K562 (cell line): ENCODE results near the gene OPRD1. TPM values are rescaled to one million over a fixed set of nuclear protein-coding genes. Genes with fewer than 3 reads are reported as not detected.

Experiments
- ATAC-seq: fragments of 200-7000 bp; cut with Tn5 transposase; 3 replicates; pipeline ENCODE4 v1.9.1; 2020; ENCODE audit warnings: moderate library complexity
- BruUV-seq: library from RNA; stranded (reverse); fragments of 400-500 nt; replicated peaks from 2 replicates; lab custom pipeline; 2021; lab: Mats Ljungman, UMichigan
- CTCF ChIA-PET: fragments of 300-600 bp; formaldehyde crosslinking; extraction: SDS; loops from one replicate; lab custom pipeline; 2021; ENCODE audit warnings: low intra/inter-chr PET ratio; lab: Yijun Ruan, JAX
- POLR2A ChIA-PET: fragments of 300-600, 350-650 bp; sonication (Branson Sonifier 250); formaldehyde crosslinking; extraction: SDS; loops from one replicate; lab custom pipeline; 2021; ENCODE audit warnings: antibody characterized with exemption, inconsistent platforms; lab: Yijun Ruan, JAX
- DNase-seq, 4 experiments: peaks; one replicate each; pipeline versions ENCODE4 v3.0.0 to v3.0.0-alpha.2; 2011 to 2018; ENCODE audit warnings: low spot score in 3 of 4, mixed read lengths in 3 of 4; ENCODE audit errors: extremely low read depth in 1 of 4
- FAIRE-seq: peaks from 2 replicates; lab custom pipeline; 2011; peaks lifted over from hg19 to GRCh38; lab: Jason Lieb, UNC
- H2AFZ ChIP-seq: 2 replicates; pipeline ENCODE4 v1.6.0; 2011; ENCODE audit warnings: low read depth, low read length, control low read depth, inconsistent platforms
- H3K27ac ChIP-seq: fragments of 200-600 bp; 3 replicates; pipeline ENCODE4 v1.8.0; 2011; ENCODE audit warnings: low read depth, mild to moderate bottlenecking, control low read depth, inconsistent platforms, low read length, moderate library complexity, mixed read lengths; ENCODE audit errors: extremely low read depth
- H3K27me3 ChIP-seq, 2 experiments: fragments of 300-600 bp in 1 of 2; 2 replicates in 1 of 2; 3 replicates in 1 of 2; pipeline versions ENCODE4 v1.6.0 to v1.8.0; 2011; ENCODE audit warnings: inconsistent platforms in 2 of 2, low read length in 2 of 2, mild to moderate bottlenecking in 1 of 2, mixed read lengths in 1 of 2, moderate library complexity in 1 of 2; ENCODE audit not compliant: control insufficient read depth in 2 of 2, insufficient read depth in 2 of 2
- H3K36me3 ChIP-seq: fragments of 300-600 bp; 3 replicates; pipeline ENCODE4 v1.8.0; 2011; ENCODE audit warnings: mild to moderate bottlenecking, low read length, inconsistent platforms; ENCODE audit not compliant: control insufficient read depth, insufficient read depth
- H3K4me1 ChIP-seq, 2 experiments: fragments of 200-600 bp in 1 of 2; replicated peaks in 1 of 2; 2 replicates in 1 of 2; 3 replicates in 1 of 2; pipeline versions ENCODE4 v1.5.1 to v1.8.0; 2011; ENCODE audit warnings: inconsistent platforms in 2 of 2, low read length in 2 of 2, mild to moderate bottlenecking in 1 of 2, mixed read lengths in 1 of 2, moderate library complexity in 1 of 2; ENCODE audit not compliant: control insufficient read depth in 2 of 2, insufficient read depth in 2 of 2
- H3K4me2 ChIP-seq: 2 replicates; pipeline ENCODE4 v1.6.1; 2011; ENCODE audit warnings: low read length, control low read depth, inconsistent platforms, mixed read lengths; ENCODE audit not compliant: insufficient read depth
- H3K4me3 ChIP-seq: fragments of 200-600 bp; sonication (generic), shearing (Covaris generic); 2 replicates; pipeline ENCODE4 v1.5.1; 2016; ENCODE audit warnings: control low read depth, inconsistent platforms
- H3K79me2 ChIP-seq: fragments of 200-600 bp; 3 replicates; pipeline ENCODE4 v1.8.0; 2011; ENCODE audit warnings: low read length, inconsistent platforms; ENCODE audit not compliant: control insufficient read depth, insufficient read depth
- H3K9ac ChIP-seq, 2 experiments: 2 replicates each; pipeline versions ENCODE4 v1.6.0 to v1.6.1; 2011; ENCODE audit warnings: low read depth in 2 of 2, low read length in 2 of 2, control low read depth in 1 of 2, inconsistent platforms in 1 of 2, mild to moderate bottlenecking in 1 of 2, mixed read lengths in 1 of 2; ENCODE audit not compliant: insufficient read depth in 1 of 2
- H3K9me1 ChIP-seq: one replicate; pipeline ENCODE4 v1.6.0; 2011; ENCODE audit warnings: inconsistent platforms, mild to moderate bottlenecking, low read length, moderate library complexity; ENCODE audit not compliant: control insufficient read depth, insufficient read depth
- H3K9me3 ChIP-seq: replicated peaks from 2 replicates; pipeline ENCODE4 v1.5.1; 2011; ENCODE audit warnings: low read depth, low read length, inconsistent platforms; ENCODE audit not compliant: control insufficient read depth, insufficient read depth
- H4K20me1 ChIP-seq: replicated peaks from 2 replicates; pipeline ENCODE4 v1.6.1; 2011; ENCODE audit warnings: low read length, inconsistent platforms, mixed read lengths; ENCODE audit not compliant: control insufficient read depth, insufficient read depth
- KDM1A ChIP-seq, 2 experiments: fragments of 450-650 bp; IDR thresholded peaks; 2 replicates each; pipeline ENCODE4 v1.6.1; 2016; ENCODE audit warnings: mild to moderate bottlenecking in 2 of 2
- RFX1 ChIP-seq: fragments of 450-650 bp; IDR thresholded peaks from 2 replicates; pipeline ENCODE4 v1.6.1; 2016; ENCODE audit warnings: mild to moderate bottlenecking, moderate library complexity
- ZFP91 ChIP-seq: sonication (generic); formaldehyde crosslinking; IDR thresholded peaks from 2 replicates; pipeline ENCODE4 v1.8.0; 2022; ENCODE audit warnings: mild to moderate bottlenecking, missing genetic modification reagents
- WGBS: fragments of 100-300 bp; shearing (Covaris generic); methylation state at CpG from one replicate; pipeline ENCODE4 v1.1.6; 2016; ENCODE audit warnings: low coverage, mixed read lengths; ENCODE audit not compliant: insufficient coverage; ENCODE audit errors: missing lambda C conversion rate; 5-methylcytosine and 5-hydroxymethylcytosine counted together
- in situ Hi-C: fragments of 300-500 bp; cut with MboI; formaldehyde crosslinking; loops from 4 replicates; pipeline ENCODE4 v1.15.0; 2018; ENCODE audit warnings: inconsistent platforms, mixed read lengths
- intact Hi-C: fragments of 100-400 bp; cut with micrococcal nuclease; formaldehyde crosslinking; loops from 2 replicates; pipeline ENCODE4 v1.14.2; 2022
- polyA plus RNA-seq, 8 experiments: library from polyadenylated mRNA; depleted of rRNA in 4 of 8; stranded (reverse) in 5 of 8; unstranded in 3 of 8; fragments of >200 nt; fragmentation: Nextera tagmentation in 2 of 8; fragmentation: Illumina TruSeq in 1 of 8; extraction: Ambion mirVana in 2 of 8; extraction: Trizol in 1 of 8; gene quantifications; 2 replicates each; pipeline versions ENCODE4 v1.2.1 to v1.2.3, GENCODE V29; 2011 to 2014; ENCODE audit warnings: inconsistent platforms in 1 of 8, missing spikeins in 1 of 8
- total RNA-seq, 7 experiments: library from RNA; depleted of rRNA in 6 of 7; stranded (reverse); fragments of >200 nt in 6 of 7; fragmentation: Illumina TruSeq in 2 of 7; extraction: Trizol in 2 of 7; gene quantifications; 2 replicates each; pipeline versions ENCODE4 v1.2.1 to v1.2.3, GENCODE V29; 2011 to 2021; ENCODE audit warnings: low replicate concordance in 1 of 7

Gene OPRD1
- total and polyA plus RNA-seq, 9 of the 15 experiments (the other 6 are each of a cell fraction or from before 2014, with no cell fraction given): under 0.01 to 0.03 (median under 0.01) TPM; not detected in 6

GRCh38 chr1:28800324-28800723 lies 11.6 kb upstream of the OPRD1 start:
- H3K9me1 ChIP-seq: no peaks in the 10 kb centered on the region
- no peaks in the 10 kb centered on the region for H3K36me3 ChIP-seq
- CTCF ChIA-PET: no interaction called here
- H3K4me3 ChIP-seq: no peak overlapping the region
- no TSS peak for BruUV-seq
- H3K79me2 ChIP-seq: no peaks in the 10 kb centered on the region
- peaks cover 0 to 2% of the 10 kb centered on the region in 2 experiments; a peak in 2 of 5 replicates for H3K4me1 ChIP-seq
- no peak for DNase-seq
- no peak overlapping the region for H3K27ac ChIP-seq
- POLR2A ChIA-PET: no interaction called here
- no peak for ATAC-seq
- intact Hi-C loops (no loop called here), in situ Hi-C loops (no loop called here)
- 2% methylated on average over 3 of the region's 3 CpGs for WGBS
- no peaks in the 10 kb centered on the region; the same call in 1 of the 2 replicates for H3K9me3 ChIP-seq
- FAIRE-seq: no peak
- H2AFZ ChIP-seq: no peak overlapping the region
- no peak overlapping the region for H3K4me2 ChIP-seq
- no peaks in the 10 kb centered on the region; the same call in 1 of the 2 replicates for H4K20me1 ChIP-seq
- TF ChIP-seq ZFP91 (CRISPR knock-in tag) (no peak), RFX1 (peak; percentile 27; the same call in 1 of the 2 replicates)
- H3K27me3 ChIP-seq: peaks cover 11 to 38% of the 10 kb centered on the region in 2 experiments; a peak in 4 of 5 replicates
- no peak overlapping the region for H3K9ac ChIP-seq

DNA sequence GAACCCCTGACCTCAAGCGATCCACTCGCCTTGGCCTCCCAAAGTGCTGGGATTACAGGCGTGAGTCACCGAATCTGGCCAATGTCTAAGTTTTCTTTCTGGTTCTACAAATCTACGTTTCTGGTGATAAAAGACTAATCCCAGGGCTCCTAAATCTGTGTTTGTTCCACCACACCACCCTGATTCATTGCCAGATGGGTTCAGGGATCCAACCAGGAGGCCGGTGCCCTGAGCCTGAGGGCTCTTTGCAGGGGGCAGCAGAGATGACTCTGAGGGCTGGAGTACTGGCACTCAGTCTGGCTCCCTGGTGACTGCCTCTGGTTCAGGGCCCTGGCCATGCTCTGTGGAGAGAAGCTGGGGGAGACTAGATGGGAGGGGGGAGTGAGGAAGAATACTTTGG lies 10.5 kb upstream of the OPRD1 start:
- CTCF ChIA-PET: no interaction called here
- Histone ChIP-seq H3K4me3 (no peak overlapping the region), H3K9me3 (no peaks in the 10 kb centered on the region; the same call in 1 of the 2 replicates), H3K9me1 (no peaks in the 10 kb centered on the region), H3K4me1 (peaks cover 0 to 2% of the 10 kb centered on the region in 2 experiments; a peak in 2 of 5 replicates), H3K4me2 (no peak overlapping the region), H3K36me3 (no peaks in the 10 kb centered on the region), H3K9ac (no peak overlapping the region), H3K79me2 (no peaks in the 10 kb centered on the region), H3K27me3 (peaks cover 13 to 40% of the 10 kb centered on the region in 2 experiments; a peak in 4 of 5 replicates), H2AFZ (no peak overlapping the region), H3K27ac (no peak overlapping the region), H4K20me1 (no peaks in the 10 kb centered on the region; the same call in 1 of the 2 replicates)
- WGBS: 3% methylated on average over 6 of the region's 6 CpGs
- in situ Hi-C loops (no loop called here), intact Hi-C loops (no loop called here)
- DNase-seq: no peak
- no TSS peak for BruUV-seq
- TF ChIP-seq ZFP91 (CRISPR knock-in tag): no peak
- TF ChIP-seq KDM1A (IDR thresholded peaks at IDR 0.05): peak; percentile 33 to 52; a peak in 2 of 4 replicates
- FAIRE-seq: no peak
- POLR2A ChIA-PET: no interaction called here
- ATAC-seq: no peak
